GM19397 (cell line): ENCODE measurements around the gene PHOSPHO1.
"Not testable (repeated sequence)": the region's sequence is repeated elsewhere in the genome, so short reads cannot be mapped to it uniquely, and the experiment has no call there.

Experiments used
- ATAC-seq: cut with Tn5 transposase; IDR thresholded peaks from one replicate; pipeline ENCODE4 v1.9.1; 2021; ENCODE audit warnings: mild to moderate bottlenecking, moderate library complexity; ENCODE audit not compliant: unreplicated experiment

Gene PHOSPHO1

DNA sequence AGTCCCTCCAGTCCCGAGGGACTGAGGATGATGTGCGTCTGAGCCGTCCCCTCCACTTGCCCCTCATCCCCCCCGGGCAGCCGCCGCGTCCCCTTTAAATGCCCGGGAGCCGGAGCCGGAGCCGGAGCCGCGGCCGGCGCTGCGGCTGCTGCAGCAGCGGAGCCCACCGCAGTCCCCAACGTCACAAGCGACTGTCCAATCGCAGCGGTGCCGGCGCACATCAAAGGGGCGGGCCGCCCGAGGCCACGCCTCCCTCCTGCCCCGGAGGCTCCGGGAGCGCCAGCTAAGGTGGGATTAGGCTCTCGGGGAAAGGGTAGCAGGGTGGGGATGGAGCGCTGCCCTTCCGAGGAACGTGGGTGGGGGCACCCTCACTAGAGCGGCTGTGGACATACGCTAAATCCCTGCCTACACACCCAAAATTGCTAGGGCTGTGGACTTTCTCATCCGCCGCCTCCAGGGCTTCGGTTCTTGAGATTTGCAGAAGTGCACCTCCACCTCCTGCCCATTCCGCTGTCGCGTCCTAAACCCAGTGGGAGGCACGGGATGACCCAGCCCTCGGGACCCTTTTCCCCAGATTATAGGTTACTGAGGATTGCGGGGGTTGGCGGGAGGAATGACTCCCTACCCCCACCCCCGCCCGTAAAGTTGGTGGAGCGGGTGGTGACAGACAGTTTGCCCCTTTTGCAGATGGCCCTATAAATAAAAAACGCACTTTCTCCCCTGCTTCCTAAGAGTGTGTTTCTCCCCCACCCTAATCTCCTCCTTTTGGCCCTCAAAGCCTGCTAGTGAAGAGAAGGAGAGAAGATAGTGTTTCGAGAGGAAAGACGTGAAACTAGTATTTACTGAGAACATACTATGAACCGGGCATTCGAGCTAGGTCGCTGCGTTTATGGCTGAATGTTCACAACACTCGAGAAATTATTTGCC, at the start of gene PHOSPHO1:
PHOSPHO1 (minus strand) TSS at position 152 of the 927 bp plus-strand sequence. CDS start 4,096 bp downstream, outside the sequence.
- peak; percentile 91 for ATAC-seq

GRCh38 chr17:49280061-49280460, 49.5 kb upstream of the PHOSPHO1 start:
- ATAC-seq: no peak

DNA sequence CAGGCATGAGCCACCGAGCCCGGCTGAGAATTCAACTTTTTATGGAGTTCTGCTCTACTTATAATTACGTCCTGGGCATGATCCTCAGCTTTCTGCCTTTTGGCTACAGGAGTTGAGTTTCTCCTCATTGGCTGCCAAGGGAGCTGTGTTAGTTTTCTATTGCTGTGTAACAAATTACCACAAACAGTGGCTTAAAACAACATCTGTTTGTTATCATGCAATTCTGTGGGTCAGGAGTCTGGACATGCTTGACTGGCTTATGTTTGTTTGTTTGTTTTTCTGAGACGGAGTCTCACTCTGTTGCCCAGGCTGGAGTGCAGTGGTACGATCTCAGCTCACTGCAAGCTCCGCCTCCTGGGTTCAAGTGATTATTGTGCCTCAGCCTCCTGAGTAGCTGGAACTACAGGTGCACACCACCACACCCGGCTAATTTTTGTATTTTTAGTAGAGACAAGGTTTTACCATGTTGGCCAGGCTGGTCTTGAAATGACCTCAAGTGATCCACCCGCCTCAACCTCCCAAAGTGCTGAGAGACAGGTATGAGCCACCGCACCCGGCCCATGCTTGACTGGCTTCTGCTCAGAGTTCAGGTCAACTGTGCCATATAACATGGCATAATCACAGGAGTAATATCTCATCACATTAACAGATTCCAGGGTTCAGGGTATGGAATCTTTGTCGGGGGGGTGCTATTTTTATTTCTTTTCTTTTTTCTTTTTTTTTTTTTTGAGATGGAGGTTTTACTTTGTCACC, 48.9 kb upstream of the PHOSPHO1 start:
- not testable (repeated sequence) for ATAC-seq

GRCh38 chr17:49278076-49278475, 47.5 kb upstream of the PHOSPHO1 start:
- ATAC-seq: no peak

DNA sequence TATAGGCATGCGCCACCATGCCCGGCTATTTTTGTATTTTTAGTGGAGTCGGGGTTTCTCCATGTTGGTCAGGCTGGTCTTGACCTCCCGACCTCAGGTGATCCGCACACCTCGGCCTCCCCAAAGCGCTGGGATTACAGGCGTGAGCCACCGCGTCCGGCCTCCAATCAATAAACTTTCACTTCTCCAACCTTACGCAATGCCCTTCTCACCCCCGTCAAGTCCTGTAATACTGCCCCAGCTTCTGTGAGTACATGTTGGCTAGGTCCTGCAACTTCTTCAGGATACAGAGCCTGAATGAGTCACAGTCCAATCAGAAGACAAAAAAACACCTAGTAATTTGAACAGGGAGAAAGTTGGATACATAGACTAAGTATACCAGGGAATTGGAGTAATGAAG, 47.1 kb upstream of the PHOSPHO1 start:
- no peak for ATAC-seq

- ATAC-seq: not testable (repeated sequence)
Observed at GRCh38 chr17:49275981-49276380, 45.4 kb upstream of the PHOSPHO1 start.

DNA sequence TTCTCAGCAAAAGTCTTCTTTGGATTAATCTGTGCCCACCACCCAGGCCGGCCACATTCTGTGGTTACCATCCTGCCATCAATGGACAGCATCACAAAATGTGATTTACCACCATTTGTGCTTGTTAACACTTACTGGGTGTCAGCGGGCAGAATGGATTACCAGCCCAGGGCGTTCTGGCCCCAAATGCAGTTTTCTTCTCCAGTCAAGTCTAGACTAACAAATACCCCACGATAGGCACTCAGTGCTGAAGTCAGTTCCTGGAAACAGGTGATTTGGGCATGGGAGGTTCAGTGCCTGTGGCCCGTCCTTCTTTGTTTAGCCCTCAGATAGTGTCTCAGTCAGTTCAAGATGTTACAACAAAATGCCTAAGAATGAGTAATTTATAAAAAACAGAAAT, 38.8 kb upstream of the PHOSPHO1 start:
- no peak for ATAC-seq

- no peak for ATAC-seq
Observed at GRCh38 chr17:49267912-49268311, 37.3 kb upstream of the PHOSPHO1 start.

DNA sequence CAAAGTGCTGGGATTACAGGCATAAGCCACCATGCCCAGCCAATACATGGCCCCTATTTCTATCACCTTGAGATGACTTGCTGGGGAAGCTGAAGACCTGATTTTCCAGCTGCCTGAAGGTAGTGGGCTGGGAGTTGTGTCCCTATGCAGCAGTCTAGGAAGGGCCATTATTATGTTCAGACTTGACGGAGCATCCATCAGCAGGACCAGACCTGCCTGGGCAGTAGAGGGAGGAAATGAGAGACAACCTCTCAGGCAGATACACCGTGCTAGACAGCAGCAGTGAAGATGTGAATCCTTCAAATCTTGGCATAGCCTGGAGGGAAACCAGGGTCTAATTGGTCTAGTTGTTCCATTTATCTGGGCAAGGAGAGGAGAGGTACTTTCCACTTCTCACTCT, 35.6 kb upstream of the PHOSPHO1 start:
- no peak for ATAC-seq

DNA sequence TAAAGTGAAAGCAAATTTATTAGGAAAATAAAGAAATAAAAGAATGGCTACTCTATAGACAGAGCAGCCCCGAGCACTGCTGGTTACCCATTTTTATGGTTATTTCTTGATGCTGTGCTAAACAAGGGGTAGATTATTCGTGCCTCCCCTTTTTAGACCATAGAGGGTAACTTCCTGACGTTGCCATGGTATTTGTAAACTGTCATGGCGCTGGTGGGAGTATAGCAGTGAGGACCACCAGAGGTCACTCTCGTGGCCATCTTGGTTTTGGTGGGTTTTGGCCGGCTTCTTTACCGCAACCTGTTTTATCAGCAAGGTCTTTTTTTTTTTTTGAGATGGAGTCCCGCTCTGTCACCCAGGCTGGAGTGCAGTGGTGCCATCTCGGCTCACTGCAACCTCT, 31.0 kb upstream of the PHOSPHO1 start:
- not testable (repeated sequence) for ATAC-seq

- no peak for ATAC-seq
Observed at GRCh38 chr17:49260817-49261291, 30.3 kb upstream of the PHOSPHO1 start.

DNA sequence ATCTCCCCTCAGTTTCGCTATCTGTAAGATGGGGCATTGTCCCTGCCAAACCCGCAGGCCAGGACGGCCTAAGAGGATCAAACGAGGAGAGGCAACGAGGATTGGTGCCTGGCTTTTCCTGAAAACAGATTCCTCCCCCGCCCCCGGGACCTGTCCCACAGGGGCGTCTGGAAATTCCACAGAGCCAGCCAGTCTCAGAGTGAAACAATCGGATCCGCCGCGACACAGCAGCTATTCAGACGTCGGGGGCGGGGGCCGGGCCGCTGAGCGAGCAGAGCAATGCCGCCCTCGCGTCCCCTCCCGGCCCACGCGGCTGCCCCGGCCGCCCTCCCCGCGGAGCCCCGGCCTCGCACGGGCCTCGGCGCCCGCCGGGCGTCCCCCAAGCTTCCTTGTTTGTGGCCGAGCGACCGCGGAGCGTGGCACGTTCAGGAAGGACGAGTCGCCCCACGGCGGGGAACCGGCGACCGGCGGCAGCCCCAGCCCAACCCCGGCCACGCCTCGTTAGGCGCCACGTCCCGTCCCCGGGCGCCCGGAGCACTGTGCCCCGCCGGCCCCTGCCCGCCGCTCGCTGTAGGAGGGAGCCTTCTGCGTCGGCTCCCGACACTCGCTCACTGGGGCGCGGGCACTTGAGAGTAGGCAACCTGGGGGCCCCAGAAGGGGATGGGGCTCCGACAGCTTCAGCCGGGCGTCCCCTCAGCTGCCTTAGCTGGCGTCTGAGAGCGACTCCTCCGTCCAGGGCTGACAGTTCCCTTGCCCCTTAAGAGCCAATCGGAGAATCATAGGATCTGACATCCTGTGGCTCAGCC, 29.6 kb upstream of the PHOSPHO1 start:
- ATAC-seq: no peak

GRCh38 chr17:49259663-49260010, 29.1 kb upstream of the PHOSPHO1 start:
- no peak for ATAC-seq

- no peak for ATAC-seq
Observed at GRCh38 chr17:49258394-49258793, 27.8 kb upstream of the PHOSPHO1 start.

- ATAC-seq: no peak
Observed at GRCh38 chr17:49255125-49255524, 24.5 kb upstream of the PHOSPHO1 start.

- ATAC-seq: no peak
Observed at GRCh38 chr17:49254066-49254465, 23.5 kb upstream of the PHOSPHO1 start.

DNA sequence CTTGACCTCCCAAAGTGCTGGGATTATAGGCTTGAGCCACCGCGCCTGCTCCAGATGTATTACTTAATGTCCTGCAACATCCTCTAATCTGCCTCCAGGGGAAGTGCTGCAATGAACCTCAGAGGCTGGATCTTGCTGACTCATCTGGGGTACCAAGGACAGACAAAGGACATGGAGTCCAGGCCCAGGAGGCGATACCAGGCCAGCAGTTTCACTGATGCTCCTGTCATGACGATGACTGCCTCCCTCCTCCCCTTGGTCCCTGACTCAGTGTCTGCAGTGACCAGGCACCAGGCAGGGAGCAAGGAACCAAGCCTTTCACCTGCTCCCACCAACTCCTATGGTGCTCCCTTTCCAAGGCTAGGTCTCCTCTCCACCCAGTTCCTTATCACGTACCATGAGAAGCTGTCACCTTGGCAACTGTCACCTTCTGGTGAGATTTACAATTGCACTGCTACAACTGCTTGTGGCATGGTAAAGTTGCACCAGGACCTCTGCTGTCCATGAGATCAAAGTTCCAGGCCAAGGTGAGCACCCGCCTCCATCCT, 21.6 kb upstream of the PHOSPHO1 start:
- ATAC-seq: no peak

- ATAC-seq: no peak
Observed at GRCh38 chr17:49249890-49250522, 19.4 kb upstream of the PHOSPHO1 start.

- no peak for ATAC-seq
Observed at GRCh38 chr17:49249292-49249794, 18.8 kb upstream of the PHOSPHO1 start.

DNA sequence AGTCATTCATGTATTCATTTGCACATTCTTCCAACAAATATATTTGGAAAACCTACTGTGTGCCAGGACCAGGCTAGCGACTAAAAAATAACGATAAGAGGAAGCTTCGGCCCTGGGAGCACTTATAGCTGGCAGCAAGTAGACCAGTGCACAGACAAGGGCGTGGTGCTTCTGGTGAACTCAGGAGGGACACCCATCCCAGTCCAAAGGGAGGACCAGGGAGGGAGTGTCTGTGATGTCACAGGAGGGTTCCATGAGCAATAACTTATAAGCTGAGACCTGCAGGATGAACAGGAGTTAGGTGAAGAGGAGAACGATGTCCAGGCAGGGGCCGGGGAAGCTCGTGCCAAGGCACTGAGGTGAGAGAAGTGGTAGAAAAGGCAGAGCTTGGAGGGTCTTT, 17.4 kb upstream of the PHOSPHO1 start:
- no peak for ATAC-seq
